ENCODE data around the gene STAC2.

Gene STAC2

GRCh38 chr17:39192901-39193300 lies 32.8 kb downstream of the STAC2 start:
- Histone ChIP-seq H3K36me3 (ENCODE audit: control insufficient read depth in 1 of 2, insufficient read depth in 2 of 2, low read length in 2 of 2) (peaks cover 0 to 10% of the 10 kb centered on the region in 2 donors), H3K4me3 (ENCODE audit: low read depth in 1 of 2, low read length in 2 of 2) (no peak overlapping the region), H3K27ac (ENCODE audit: low read depth, low read length) (no peak overlapping the region), H3K9me3 (ENCODE audit: control insufficient read depth in 1 of 2, low read length in 2 of 2) (no peaks in the 10 kb centered on the region), H3K9ac (ENCODE audit: low read depth in 1 of 2, low read length in 2 of 2) (no peak overlapping the region), H3K4me1 (ENCODE audit: control insufficient read depth in 1 of 2, insufficient read depth in 2 of 2, low read length in 2 of 2) (peaks cover 10 to 12% of the 10 kb centered on the region in 2 donors), H3K27me3 (ENCODE audit: control insufficient read depth in 1 of 2, insufficient read depth in 2 of 2, low read length in 2 of 2) (no peaks in the 10 kb centered on the region)

GRCh38 chr17:39191750-39192510 lies 33.8 kb downstream of the STAC2 start:
- Histone ChIP-seq H3K9ac (ENCODE audit: low read depth in 1 of 2, low read length in 2 of 2) (no peak overlapping the region), H3K4me3 (ENCODE audit: low read depth in 1 of 2, low read length in 2 of 2) (no peak overlapping the region), H3K27ac (ENCODE audit: low read depth, low read length) (no peak overlapping the region), H3K9me3 (ENCODE audit: control insufficient read depth in 1 of 2, low read length in 2 of 2) (no peaks in the 10 kb centered on the region), H3K27me3 (ENCODE audit: control insufficient read depth in 1 of 2, insufficient read depth in 2 of 2, low read length in 2 of 2) (no peaks in the 10 kb centered on the region), H3K4me1 (ENCODE audit: control insufficient read depth in 1 of 2, insufficient read depth in 2 of 2, low read length in 2 of 2) (peaks cover 8 to 12% of the 10 kb centered on the region in 2 donors), H3K36me3 (ENCODE audit: control insufficient read depth in 1 of 2, insufficient read depth in 2 of 2, low read length in 2 of 2) (peaks cover 0 to 16% of the 10 kb centered on the region in 2 donors)

GRCh38 chr17:39187152-39187830 lies 38.5 kb downstream of the STAC2 start:
- no peaks in the 10 kb centered on the region for H3K9me3 ChIP-seq (ENCODE audit: control insufficient read depth in 1 of 2, low read length in 2 of 2)
- H3K9ac ChIP-seq (ENCODE audit: low read depth in 1 of 2, low read length in 2 of 2): no peak overlapping the region
- H3K4me1 ChIP-seq (ENCODE audit: control insufficient read depth in 1 of 2, insufficient read depth in 2 of 2, low read length in 2 of 2): no peaks in the 10 kb centered on the region
- peaks cover 0 to 36% of the 10 kb centered on the region in 2 donors for H3K36me3 ChIP-seq (ENCODE audit: control insufficient read depth in 1 of 2, insufficient read depth in 2 of 2, low read length in 2 of 2)
- no peak overlapping the region for H3K27ac ChIP-seq (ENCODE audit: low read depth, low read length)
- H3K4me3 ChIP-seq (ENCODE audit: low read depth in 1 of 2, low read length in 2 of 2): no peak overlapping the region
- H3K27me3 ChIP-seq (ENCODE audit: control insufficient read depth in 1 of 2, insufficient read depth in 2 of 2, low read length in 2 of 2): no peaks in the 10 kb centered on the region

- peaks cover 0 to 34% of the 10 kb centered on the region in 2 donors for H3K36me3 ChIP-seq (ENCODE audit: control insufficient read depth in 1 of 2, insufficient read depth in 2 of 2, low read length in 2 of 2)
- no peak overlapping the region for H3K27ac ChIP-seq (ENCODE audit: low read depth, low read length)
Measured at GRCh38 chr17:39186481-39187002, 39.2 kb downstream of the STAC2 start.

GRCh38 chr17:39183720-39184119 lies 42.0 kb downstream of the STAC2 start:
- no peaks in the 10 kb centered on the region for H3K27me3 ChIP-seq (ENCODE audit: control insufficient read depth in 1 of 2, insufficient read depth in 2 of 2, low read length in 2 of 2)
- H3K9me3 ChIP-seq (ENCODE audit: control insufficient read depth in 1 of 2, low read length in 2 of 2): no peaks in the 10 kb centered on the region
- peaks cover 0 to 34% of the 10 kb centered on the region in 2 donors for H3K36me3 ChIP-seq (ENCODE audit: control insufficient read depth in 1 of 2, insufficient read depth in 2 of 2, low read length in 2 of 2)
- H3K9ac ChIP-seq (ENCODE audit: low read depth in 1 of 2, low read length in 2 of 2): no peak overlapping the region
- H3K4me1 ChIP-seq (ENCODE audit: control insufficient read depth in 1 of 2, insufficient read depth in 2 of 2, low read length in 2 of 2): peaks cover 0 to under 1% of the 10 kb centered on the region in 2 donors
- H3K4me3 ChIP-seq (ENCODE audit: low read depth in 1 of 2, low read length in 2 of 2): no peak overlapping the region
- no peak overlapping the region for H3K27ac ChIP-seq (ENCODE audit: low read depth, low read length)

More at GRCh38 chr17:39186481-39187002, 39.2 kb downstream of the STAC2 start:
- H3K9me3 ChIP-seq (ENCODE audit: control insufficient read depth in 1 of 2, low read length in 2 of 2): no peaks in the 10 kb centered on the region
- no peaks in the 10 kb centered on the region for H3K4me1 ChIP-seq (ENCODE audit: control insufficient read depth in 1 of 2, insufficient read depth in 2 of 2, low read length in 2 of 2)
- H3K9ac ChIP-seq (ENCODE audit: low read depth in 1 of 2, low read length in 2 of 2): no peak overlapping the region
- H3K27me3 ChIP-seq (ENCODE audit: control insufficient read depth in 1 of 2, insufficient read depth in 2 of 2, low read length in 2 of 2): no peaks in the 10 kb centered on the region
- no peak overlapping the region for H3K4me3 ChIP-seq (ENCODE audit: low read depth in 1 of 2, low read length in 2 of 2)

GRCh38 chr17:39183045-39183444 lies 42.7 kb downstream of the STAC2 start:
- H3K4me3 ChIP-seq (ENCODE audit: low read depth in 1 of 2, low read length in 2 of 2): no peak overlapping the region
- no peaks in the 10 kb centered on the region for H3K27me3 ChIP-seq (ENCODE audit: control insufficient read depth in 1 of 2, insufficient read depth in 2 of 2, low read length in 2 of 2)
- H3K4me1 ChIP-seq (ENCODE audit: control insufficient read depth in 1 of 2, insufficient read depth in 2 of 2, low read length in 2 of 2): peaks cover 0 to 4% of the 10 kb centered on the region in 2 donors
- peaks cover 0 to 34% of the 10 kb centered on the region in 2 donors for H3K36me3 ChIP-seq (ENCODE audit: control insufficient read depth in 1 of 2, insufficient read depth in 2 of 2, low read length in 2 of 2)
- no peak overlapping the region for H3K9ac ChIP-seq (ENCODE audit: low read depth in 1 of 2, low read length in 2 of 2)
- H3K27ac ChIP-seq (ENCODE audit: low read depth, low read length): no peak overlapping the region
- no peaks in the 10 kb centered on the region for H3K9me3 ChIP-seq (ENCODE audit: control insufficient read depth in 1 of 2, low read length in 2 of 2)

- Histone ChIP-seq H3K27me3 (ENCODE audit: control insufficient read depth in 1 of 2, insufficient read depth in 2 of 2, low read length in 2 of 2) (no peaks in the 10 kb centered on the region), H3K4me1 (ENCODE audit: control insufficient read depth in 1 of 2, insufficient read depth in 2 of 2, low read length in 2 of 2) (peaks cover under 1 to 10% of the 10 kb centered on the region in 2 donors), H3K9me3 (ENCODE audit: control insufficient read depth in 1 of 2, low read length in 2 of 2) (no peaks in the 10 kb centered on the region), H3K36me3 (ENCODE audit: control insufficient read depth in 1 of 2, insufficient read depth in 2 of 2, low read length in 2 of 2) (peaks cover 0 to 24% of the 10 kb centered on the region in 2 donors), H3K4me3 (ENCODE audit: low read depth in 1 of 2, low read length in 2 of 2) (no peak overlapping the region), H3K27ac (ENCODE audit: low read depth, low read length) (no peak overlapping the region), H3K9ac (ENCODE audit: low read depth in 1 of 2, low read length in 2 of 2) (no peak overlapping the region)
Measured at GRCh38 chr17:39181303-39181702, 44.4 kb downstream of the STAC2 start.

- H3K36me3 ChIP-seq (ENCODE audit: control insufficient read depth in 1 of 2, insufficient read depth in 2 of 2, low read length in 2 of 2): peaks cover 0 to 8% of the 10 kb centered on the region in 2 donors
Measured at GRCh38 chr17:39178536-39178935, 47.2 kb downstream of the STAC2 start.

GRCh38 chr17:39177256-39177655 lies 48.5 kb downstream of the STAC2 start:
- H3K9me3 ChIP-seq (ENCODE audit: control insufficient read depth in 1 of 2, low read length in 2 of 2): no peaks in the 10 kb centered on the region
- no peaks in the 10 kb centered on the region for H3K36me3 ChIP-seq (ENCODE audit: control insufficient read depth in 1 of 2, insufficient read depth in 2 of 2, low read length in 2 of 2)
- H3K27me3 ChIP-seq (ENCODE audit: control insufficient read depth in 1 of 2, insufficient read depth in 2 of 2, low read length in 2 of 2): no peaks in the 10 kb centered on the region
- no peak overlapping the region for H3K27ac ChIP-seq (ENCODE audit: low read depth, low read length)
- H3K4me3 ChIP-seq (ENCODE audit: low read depth in 1 of 2, low read length in 2 of 2): no peak overlapping the region
- H3K9ac ChIP-seq (ENCODE audit: low read depth in 1 of 2, low read length in 2 of 2): no peak overlapping the region
- H3K4me1 ChIP-seq (ENCODE audit: control insufficient read depth in 1 of 2, insufficient read depth in 2 of 2, low read length in 2 of 2): peaks cover 13 to 24% of the 10 kb centered on the region in 2 donors

More at GRCh38 chr17:39178536-39178935, 47.2 kb downstream of the STAC2 start:
- Histone ChIP-seq H3K27me3 (ENCODE audit: control insufficient read depth in 1 of 2, insufficient read depth in 2 of 2, low read length in 2 of 2) (no peaks in the 10 kb centered on the region), H3K9me3 (ENCODE audit: control insufficient read depth in 1 of 2, low read length in 2 of 2) (no peaks in the 10 kb centered on the region), H3K27ac (ENCODE audit: low read depth, low read length) (no peak overlapping the region), H3K4me1 (ENCODE audit: control insufficient read depth in 1 of 2, insufficient read depth in 2 of 2, low read length in 2 of 2) (peaks cover 13 to 24% of the 10 kb centered on the region in 2 donors), H3K4me3 (ENCODE audit: low read depth in 1 of 2, low read length in 2 of 2) (no peak overlapping the region), H3K9ac (ENCODE audit: low read depth in 1 of 2, low read length in 2 of 2) (no peak overlapping the region)

- Histone ChIP-seq H3K36me3 (ENCODE audit: control insufficient read depth in 1 of 2, insufficient read depth in 2 of 2, low read length in 2 of 2) (no peaks in the 10 kb centered on the region), H3K9me3 (ENCODE audit: control insufficient read depth in 1 of 2, low read length in 2 of 2) (no peaks in the 10 kb centered on the region), H3K27ac (ENCODE audit: low read depth, low read length) (no peak overlapping the region), H3K4me1 (ENCODE audit: control insufficient read depth in 1 of 2, insufficient read depth in 2 of 2, low read length in 2 of 2) (peaks cover 13 to 24% of the 10 kb centered on the region in 2 donors), H3K9ac (ENCODE audit: low read depth in 1 of 2, low read length in 2 of 2) (no peak overlapping the region), H3K27me3 (ENCODE audit: control insufficient read depth in 1 of 2, insufficient read depth in 2 of 2, low read length in 2 of 2) (no peaks in the 10 kb centered on the region), H3K4me3 (ENCODE audit: low read depth in 1 of 2, low read length in 2 of 2) (peak overlapping the region in 1 of 2 donors; percentile 54)
Measured at GRCh38 chr17:39175695-39176093, 50.1 kb downstream of the STAC2 start.
